Measurements from ENCODE around the gene BRSK2.

The BRSK2 gene

GRCh38 chr11:1484061-1484671 lies 94.4 kb downstream of the BRSK2 start:
- DNase-seq: no peak

DNA sequence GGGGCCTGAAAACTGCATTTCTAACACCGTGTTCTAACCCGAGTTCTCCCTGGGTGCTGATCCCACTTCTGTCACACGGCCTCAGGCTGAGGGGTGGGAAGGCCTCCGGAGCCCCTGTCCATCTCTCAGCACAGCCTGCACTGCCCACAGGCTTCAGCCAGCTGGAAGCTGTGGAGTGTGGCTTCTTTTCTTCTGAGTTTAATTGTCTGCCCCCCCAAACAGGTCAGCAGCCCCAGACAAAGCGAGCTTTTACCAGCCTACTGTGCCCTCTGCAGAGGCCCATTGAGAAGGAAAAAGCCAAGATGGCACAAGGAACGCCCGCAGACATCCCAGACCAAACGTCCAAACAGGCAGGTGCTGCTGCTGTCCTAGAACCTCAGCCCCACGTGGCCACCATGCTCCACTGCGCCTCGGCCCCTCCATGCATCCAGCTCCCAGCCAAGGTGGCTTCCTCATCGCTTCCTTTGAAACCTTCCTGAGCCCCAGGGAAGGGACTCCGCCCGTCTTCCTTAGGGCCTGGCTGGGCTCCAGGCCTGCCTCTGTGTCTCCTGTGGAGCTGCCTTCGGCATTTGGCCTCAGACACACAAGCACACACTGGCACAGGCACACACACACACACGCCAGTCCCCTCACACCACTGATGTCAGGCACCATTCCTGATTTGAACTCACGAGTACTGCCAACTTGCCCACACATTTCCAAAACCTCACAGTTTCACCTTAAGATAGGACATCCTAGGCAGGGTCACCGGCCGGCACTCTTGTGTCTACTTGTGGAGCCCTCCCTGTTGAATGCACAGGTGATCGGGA lies 95.2 kb downstream of the BRSK2 start:
- no peak for DNase-seq

- DNase-seq: no peak
Measured at GRCh38 chr11:1485504-1485885, 95.8 kb downstream of the BRSK2 start.

- DNase-seq: no peak
Measured at GRCh38 chr11:1486054-1486825, 96.5 kb downstream of the BRSK2 start, which contains the start of gene MOB2. TSS of gene MOB2 (minus strand) at chr11:1486779. CDS start at chr11:1486556, 223 bp downstream.

- no peak for DNase-seq
Measured at GRCh38 chr11:1487091-1487850, 97.5 kb downstream of the BRSK2 start.

- DNase-seq: no peak
Measured at GRCh38 chr11:1487851-1488574, 98.3 kb downstream of the BRSK2 start.

GRCh38 chr11:1488575-1489180 lies 98.9 kb downstream of the BRSK2 start:
- DNase-seq: no peak

DNA sequence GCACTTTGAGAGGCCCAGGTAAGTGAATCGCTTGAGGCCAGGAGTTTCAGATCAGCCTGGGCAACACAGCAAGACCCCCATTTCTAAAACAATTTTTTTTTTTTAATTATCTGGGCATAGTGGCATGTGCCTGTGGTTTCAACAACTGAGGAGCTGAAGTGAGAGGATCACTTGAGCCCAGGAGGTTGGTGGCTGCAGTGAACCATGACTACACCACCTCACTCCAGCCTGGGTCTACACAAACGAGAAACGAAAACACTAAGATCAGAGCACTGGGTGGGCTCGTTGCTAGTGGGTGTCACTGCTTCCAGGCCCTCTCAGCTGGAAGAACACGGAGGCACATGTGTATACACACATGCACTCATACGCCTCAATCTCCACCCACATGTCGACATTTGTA lies 100.9 kb downstream of the BRSK2 start:
- no peak for DNase-seq

DNA sequence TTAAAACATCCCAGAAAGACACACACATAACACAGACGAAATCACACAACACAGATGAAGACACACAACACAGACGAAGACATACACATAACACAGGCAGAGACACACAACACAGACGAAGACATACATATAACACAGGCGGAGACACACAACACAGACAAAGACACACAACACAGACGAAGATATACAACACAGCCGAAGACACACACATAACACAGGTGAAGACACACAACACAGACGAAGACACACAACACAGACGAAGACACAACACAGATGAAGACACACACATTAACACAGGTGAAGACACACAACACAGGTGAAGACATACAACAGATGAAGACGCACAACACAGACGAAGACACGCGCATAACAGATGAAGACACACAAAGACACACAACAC lies 101.6 kb downstream of the BRSK2 start:
- no peak for DNase-seq

GRCh38 chr11:1493650-1494244 lies 104.0 kb downstream of the BRSK2 start:
- no peak for DNase-seq

GRCh38 chr11:1494650-1495049 lies 104.9 kb downstream of the BRSK2 start:
- no peak for DNase-seq

GRCh38 chr11:1496091-1496760 lies 106.5 kb downstream of the BRSK2 start:
- DNase-seq: no peak

DNA sequence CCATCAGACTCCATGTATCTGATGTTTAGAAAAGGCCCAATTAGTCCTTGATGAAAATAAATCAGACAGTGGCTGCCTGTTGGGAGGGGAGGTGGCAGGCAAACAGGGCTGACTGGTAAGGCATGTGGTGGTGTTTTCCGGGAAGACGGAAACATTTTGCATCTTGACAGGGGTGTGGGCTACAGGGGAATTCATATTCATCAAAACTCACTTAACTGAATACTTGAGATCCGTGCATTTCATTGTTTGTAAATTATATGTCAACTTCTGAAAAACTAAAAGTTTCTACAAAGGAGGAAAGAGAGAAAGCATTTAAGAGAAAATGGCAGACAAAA lies 107.0 kb downstream of the BRSK2 start:
- no peak for DNase-seq

DNA sequence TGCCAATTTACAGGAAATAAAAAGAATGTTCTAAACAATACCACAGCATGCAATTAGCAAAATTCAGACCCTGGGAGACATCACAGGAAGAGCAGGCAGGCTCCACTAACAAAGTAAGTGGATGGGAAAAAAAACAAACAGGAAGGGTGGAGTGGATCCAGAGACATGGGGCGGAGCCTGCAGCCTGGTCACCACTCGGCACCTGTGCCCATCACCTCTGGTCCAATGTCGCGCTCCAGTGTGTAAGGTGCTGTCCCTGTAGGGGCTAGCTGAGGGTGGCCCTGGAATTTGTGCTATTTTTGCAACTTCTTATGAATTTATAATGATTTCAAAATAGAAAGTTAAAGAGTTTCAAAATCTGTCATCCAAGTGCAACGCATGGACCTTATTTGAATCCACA lies 107.9 kb downstream of the BRSK2 start:
- DNase-seq: no peak

- no peak for DNase-seq
Measured at GRCh38 chr11:1498262-1498661, 108.5 kb downstream of the BRSK2 start.

DNA sequence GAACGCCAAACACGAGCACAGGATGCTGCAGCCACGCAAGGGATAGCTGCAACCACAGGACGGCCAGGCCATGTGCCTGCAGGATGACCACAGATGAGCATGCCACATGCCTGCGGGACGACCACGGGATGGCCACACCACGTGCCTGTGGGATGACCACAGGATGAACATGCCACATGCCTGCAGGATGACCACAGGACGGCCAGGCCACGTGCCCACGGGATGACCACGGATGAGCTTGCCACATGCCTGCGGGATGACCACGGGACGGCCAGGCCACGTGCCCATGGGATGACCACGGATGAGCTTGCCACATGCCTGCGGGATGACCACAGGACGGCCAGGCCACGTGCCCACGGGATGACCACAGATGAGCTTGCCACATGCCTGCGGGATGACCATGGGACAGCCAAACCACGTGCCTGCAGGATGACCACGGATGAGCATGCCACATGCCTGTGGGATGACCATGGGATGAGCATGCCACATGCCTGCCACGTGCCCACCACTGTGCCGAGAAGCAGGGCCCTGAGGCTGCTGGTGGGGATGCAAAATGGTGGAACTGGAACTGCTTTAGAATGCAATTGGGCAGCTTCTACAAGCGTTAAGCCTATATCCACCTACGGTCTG lies 109.6 kb downstream of the BRSK2 start:
- no peak for DNase-seq

DNA sequence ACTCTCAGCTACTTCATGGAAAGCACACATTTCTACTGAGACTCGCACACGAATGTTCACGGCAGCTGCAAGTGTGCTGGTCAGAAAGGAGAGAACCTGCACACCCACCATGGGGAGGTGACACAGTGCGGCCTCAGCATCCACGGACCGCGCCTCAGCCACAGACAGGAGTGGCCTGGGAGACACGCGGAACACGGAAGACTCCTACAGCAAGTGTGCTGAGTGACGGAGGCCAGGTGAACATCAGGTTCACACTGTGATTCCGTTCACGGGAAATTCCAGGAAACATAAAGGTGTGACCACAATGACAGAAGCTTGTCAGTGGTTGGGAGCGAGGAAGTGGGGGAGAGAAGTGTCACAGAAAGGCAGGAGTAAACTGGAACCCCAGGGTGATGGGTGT lies 110.2 kb downstream of the BRSK2 start:
- no peak for DNase-seq

- no peak for DNase-seq
Measured at GRCh38 chr11:1500466-1501420, 111.0 kb downstream of the BRSK2 start.

GRCh38 chr11:1501421-1502167 lies 111.9 kb downstream of the BRSK2 start:
- no peak for DNase-seq
